Measurements from ENCODE around the gene KRTAP2-2. TPM values are rescaled to one million over a fixed set of nuclear protein-coding genes. Genes with fewer than 3 reads are reported as not detected.
"Not testable (repeated sequence)": the region's sequence is repeated elsewhere in the genome, so short reads cannot be mapped to it uniquely, and the experiment has no call there.

KRTAP2-2 gene
- total RNA-seq, 1 donor from 2014 or later: not detected

DNA sequence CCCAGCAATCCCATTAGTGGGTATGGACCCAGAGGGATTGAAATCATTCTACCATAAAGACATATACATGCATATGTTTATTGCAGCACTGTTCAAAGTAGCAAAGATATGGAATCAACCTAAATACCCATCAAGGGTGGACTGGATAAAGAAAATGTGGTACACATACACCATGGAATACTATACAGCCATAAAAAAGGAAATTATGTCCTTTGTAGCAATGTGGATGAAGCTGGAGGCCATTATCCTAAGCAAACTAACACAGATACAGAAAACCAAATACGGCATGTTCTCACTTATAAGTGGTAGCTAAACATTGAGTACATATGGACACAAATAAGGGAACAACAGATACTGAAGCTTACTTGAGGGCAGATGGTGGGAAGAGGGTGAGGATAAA, 2.5 kb upstream of the KRTAP2-2 start:
- Histone ChIP-seq H3K9me3 (peaks cover 0 to 3% of the 10 kb centered on the region in 2 donors), H3K4me3 (no peak overlapping the region), H3K27me3 (no peaks in the 10 kb centered on the region), H3K36me3 (no peaks in the 10 kb centered on the region), H3K27ac (no peak overlapping the region), H3K4me1 (peaks cover 9 to 10% of the 10 kb centered on the region in 2 donors)
- intact Hi-C loops (cut with DNase I): no loop called here
- DNase-seq (ENCODE audit: low spot score in 2 of 2): no peak
- TF ChIP-seq, protein P1, sequence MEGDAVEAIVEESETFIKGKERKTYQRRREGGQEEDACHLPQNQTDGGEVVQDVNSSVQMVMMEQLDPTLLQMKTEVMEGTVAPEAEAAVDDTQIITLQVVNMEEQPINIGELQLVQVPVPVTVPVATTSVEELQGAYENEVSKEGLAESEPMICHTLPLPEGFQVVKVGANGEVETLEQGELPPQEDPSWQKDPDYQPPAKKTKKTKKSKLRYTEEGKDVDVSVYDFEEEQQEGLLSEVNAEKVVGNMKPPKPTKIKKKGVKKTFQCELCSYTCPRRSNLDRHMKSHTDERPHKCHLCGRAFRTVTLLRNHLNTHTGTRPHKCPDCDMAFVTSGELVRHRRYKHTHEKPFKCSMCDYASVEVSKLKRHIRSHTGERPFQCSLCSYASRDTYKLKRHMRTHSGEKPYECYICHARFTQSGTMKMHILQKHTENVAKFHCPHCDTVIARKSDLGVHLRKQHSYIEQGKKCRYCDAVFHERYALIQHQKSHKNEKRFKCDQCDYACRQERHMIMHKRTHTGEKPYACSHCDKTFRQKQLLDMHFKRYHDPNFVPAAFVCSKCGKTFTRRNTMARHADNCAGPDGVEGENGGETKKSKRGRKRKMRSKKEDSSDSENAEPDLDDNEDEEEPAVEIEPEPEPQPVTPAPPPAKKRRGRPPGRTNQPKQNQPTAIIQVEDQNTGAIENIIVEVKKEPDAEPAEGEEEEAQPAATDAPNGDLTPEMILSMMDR (IDR thresholded peaks at IDR 0.05): no peak

DNA sequence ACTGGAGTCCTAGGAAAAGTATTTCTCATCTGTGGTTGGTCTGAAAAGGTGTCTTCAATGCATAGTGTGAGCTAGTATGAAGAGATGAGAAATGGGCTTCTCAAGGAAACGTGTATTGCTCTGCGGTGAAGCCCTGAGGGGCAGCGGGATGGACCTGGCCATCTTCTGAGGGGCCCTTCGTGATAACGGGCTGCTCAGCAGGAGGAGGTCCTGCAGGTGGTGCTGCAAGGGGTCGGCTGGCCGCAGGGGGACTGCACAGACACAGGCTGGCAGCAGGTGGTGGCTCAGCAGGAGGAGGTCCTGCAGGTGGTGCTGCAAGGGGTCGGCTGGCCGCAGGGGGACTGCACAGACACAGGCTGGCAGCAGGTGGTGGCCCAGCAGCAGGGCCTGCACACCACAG, 474 bp downstream of the KRTAP2-2 start:
- H3K4me1 ChIP-seq; DNase-seq (ENCODE audit: low spot score in 2 of 2); H3K4me3 ChIP-seq; H3K27ac ChIP-seq; H3K9me3 ChIP-seq; H3K36me3 ChIP-seq; H3K27me3 ChIP-seq; intact Hi-C loops (cut with DNase I): not testable (repeated sequence)

DNA sequence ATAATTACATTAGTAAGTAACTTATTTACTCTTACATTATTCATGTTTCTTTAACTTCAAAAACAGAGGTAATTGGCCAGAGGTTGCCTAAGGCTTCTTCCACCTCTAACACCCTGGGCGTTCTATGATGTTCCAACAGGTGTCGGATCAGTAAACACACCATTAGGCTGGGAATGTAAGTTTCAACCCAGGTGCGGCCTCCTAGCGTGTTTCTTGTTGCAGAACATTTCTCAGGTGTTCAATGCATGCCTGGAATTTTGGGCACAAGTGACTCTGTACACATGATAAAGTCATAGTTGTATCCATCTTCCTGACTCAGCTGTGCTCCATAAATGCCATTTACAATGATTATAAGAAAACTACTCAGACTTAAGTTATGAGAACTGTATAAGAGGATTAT, 1.0 kb downstream of the KRTAP2-2 start:
- Histone ChIP-seq H3K4me3 (no peak overlapping the region), H3K4me1 (no peaks in the 10 kb centered on the region), H3K9me3 (peaks cover 0 to 3% of the 10 kb centered on the region in 2 donors), H3K27ac (no peak overlapping the region), H3K27me3 (no peaks in the 10 kb centered on the region), H3K36me3 (no peaks in the 10 kb centered on the region)
- intact Hi-C loops (cut with DNase I): no loop called here
- TF ChIP-seq, protein P1 (IDR thresholded peaks at IDR 0.05): no peak
- no peak for DNase-seq (ENCODE audit: low spot score in 2 of 2)

DNA sequence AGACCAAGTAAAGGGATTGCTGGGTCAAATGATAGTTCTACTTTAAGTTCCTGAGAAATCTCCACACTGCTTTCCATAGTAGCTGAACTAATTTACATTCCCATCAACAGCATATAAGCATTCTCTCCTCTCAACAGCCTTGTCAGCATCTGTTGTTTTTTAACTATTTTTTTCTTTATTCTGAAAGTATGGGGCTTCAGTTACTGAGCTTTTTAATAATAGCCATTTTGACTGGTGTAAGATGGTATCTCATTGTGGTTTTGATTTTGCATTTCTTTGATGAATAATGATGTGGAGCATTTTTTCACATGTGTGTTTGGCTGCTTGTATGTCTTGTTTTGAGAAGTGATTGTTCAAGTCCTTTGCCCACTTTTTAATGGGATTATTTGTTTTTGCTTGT, 2.5 kb downstream of the KRTAP2-2 start:
- DNase-seq (ENCODE audit: low spot score in 2 of 2): no peak
- Histone ChIP-seq H3K36me3 (no peaks in the 10 kb centered on the region), H3K27me3 (no peaks in the 10 kb centered on the region), H3K9me3 (peaks cover 0 to 3% of the 10 kb centered on the region in 2 donors), H3K27ac (no peak overlapping the region), H3K4me1 (no peaks in the 10 kb centered on the region), H3K4me3 (no peak overlapping the region)
- intact Hi-C loops (cut with DNase I): no loop called here
- TF ChIP-seq, protein P1 (IDR thresholded peaks at IDR 0.05): no peak

DNA sequence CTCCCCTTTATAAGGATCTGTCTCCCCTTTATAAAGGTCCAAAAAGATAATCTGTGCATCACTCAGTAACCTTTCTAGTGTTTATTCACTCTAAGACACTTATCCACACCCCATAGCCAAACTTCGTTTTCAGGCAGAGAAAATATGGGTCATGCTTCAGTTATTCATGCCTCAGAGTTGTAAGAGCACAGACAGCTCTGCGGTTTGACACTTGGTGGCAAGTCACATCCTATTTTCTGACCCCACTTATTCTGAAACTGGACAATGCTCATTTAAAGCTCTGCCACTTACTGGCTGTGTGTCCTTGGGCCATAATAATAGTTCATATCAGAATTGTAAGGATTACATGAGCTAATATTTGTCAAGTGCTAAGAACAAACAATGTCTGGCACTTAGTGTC, 5.9 kb downstream of the KRTAP2-2 start:
- no peaks in the 10 kb centered on the region for H3K4me1 ChIP-seq
- no peaks in the 10 kb centered on the region for H3K36me3 ChIP-seq
- H3K9me3 ChIP-seq: peaks cover 0 to 3% of the 10 kb centered on the region in 2 donors
- H3K27ac ChIP-seq: no peak overlapping the region
- H3K4me3 ChIP-seq: no peak overlapping the region
- TF ChIP-seq, protein P1 (IDR thresholded peaks at IDR 0.05): no peak
- intact Hi-C loops (cut with DNase I): no loop called here
- H3K27me3 ChIP-seq: no peaks in the 10 kb centered on the region
- DNase-seq (ENCODE audit: low spot score in 2 of 2): no peak

DNA sequence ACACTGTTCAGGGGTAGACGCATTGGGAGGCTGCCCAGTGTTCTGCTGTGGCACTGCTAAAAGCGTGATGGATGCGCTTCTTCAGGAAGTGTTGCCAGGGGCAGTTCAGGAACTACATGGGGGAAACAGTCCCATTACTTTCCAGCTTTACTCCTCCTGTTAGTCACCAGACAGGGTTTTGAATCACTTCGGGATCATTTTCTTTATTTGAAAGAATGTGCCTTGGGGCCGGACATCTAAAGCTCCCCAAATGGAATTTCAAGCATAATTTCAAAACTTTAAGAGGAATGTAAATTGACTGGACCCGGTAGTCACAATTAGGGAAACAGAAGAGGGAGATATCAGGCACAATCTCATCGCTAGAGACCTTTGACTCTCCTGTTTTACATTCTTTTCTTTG, 6.6 kb downstream of the KRTAP2-2 start:
- intact Hi-C loops (cut with DNase I): no loop called here
- no peak overlapping the region for H3K4me3 ChIP-seq
- peaks cover 0 to 3% of the 10 kb centered on the region in 2 donors for H3K9me3 ChIP-seq
- no peaks in the 10 kb centered on the region for H3K27me3 ChIP-seq
- no peak for DNase-seq (ENCODE audit: low spot score in 2 of 2)
- no peaks in the 10 kb centered on the region for H3K36me3 ChIP-seq
- H3K4me1 ChIP-seq: no peaks in the 10 kb centered on the region
- TF ChIP-seq, protein P1 (IDR thresholded peaks at IDR 0.05): no peak
- H3K27ac ChIP-seq: no peak overlapping the region

DNA sequence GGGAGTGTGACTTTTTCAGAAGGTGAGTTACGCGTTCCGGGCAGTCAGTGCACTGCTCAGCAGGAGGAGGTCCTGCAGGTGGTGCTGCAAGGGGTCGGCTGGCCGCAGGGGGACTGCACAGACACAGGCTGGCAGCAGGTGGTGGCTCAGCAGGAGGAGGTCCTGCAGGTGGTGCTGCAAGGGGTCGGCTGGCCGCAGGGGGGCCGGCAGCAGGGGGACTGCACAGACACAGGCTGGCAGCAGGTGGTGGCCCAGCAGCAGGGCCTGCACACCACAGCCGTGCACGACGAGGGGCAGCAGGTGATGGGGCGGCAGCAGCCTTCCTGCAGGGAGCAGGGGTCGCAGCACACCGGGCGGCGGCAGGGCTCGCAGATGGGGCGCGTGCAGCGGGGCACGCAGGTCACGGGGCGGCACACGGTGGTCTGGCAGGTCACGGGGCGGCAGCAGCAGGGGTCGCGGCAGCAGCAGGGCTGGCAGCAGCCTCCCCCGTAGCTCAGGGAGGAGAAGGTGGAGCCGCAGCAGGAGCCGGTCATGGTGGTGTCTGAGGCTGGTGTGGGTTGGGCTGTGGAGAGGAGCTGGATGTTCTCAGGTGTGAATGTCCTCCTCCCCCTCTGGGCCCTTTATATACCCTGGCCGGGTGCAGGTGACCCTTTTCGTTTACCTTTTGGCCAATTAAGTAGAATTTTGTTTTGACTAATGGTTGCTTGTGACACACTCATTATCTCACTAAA, 8.1 kb downstream of the KRTAP2-2 start, which contains the start of gene KRTAP2-1:
TSS of gene KRTAP2-1 (minus strand) at position 582 of the 731 bp plus-strand sequence. CDS start at position 533, 49 bp downstream.
- intact Hi-C loops (cut with DNase I); H3K4me1 ChIP-seq; H3K27me3 ChIP-seq; H3K9me3 ChIP-seq; H3K36me3 ChIP-seq; DNase-seq (ENCODE audit: low spot score in 2 of 2); H3K27ac ChIP-seq; H3K4me3 ChIP-seq: not testable (repeated sequence)

Measured in ascending aorta (tissue), 2 donors.